Adrenal gland (tissue), 12 donors: ENCODE results near the gene KLF6. TPM values are rescaled to one million over a fixed set of nuclear protein-coding genes. Genes with fewer than 3 reads are reported as not detected.
A peak's percentile ranks its signal among the peaks of the same experiment; 100 is the strongest.

Source experiments
- DNase-seq, 7 donors: peaks; one replicate each; pipeline ENCODE4 v3.0.0-alpha.2; 2019 to 2020
- H3K27ac ChIP-seq, 5 donors: fragments of 200-600 bp; sonication (generic) in 4 of 5; 1 replicate in 3 of 5; 2 replicates in 2 of 5; pipeline versions ENCODE4 v1.5.1 to v1.8.0; 2016 to 2020; ENCODE audit warnings: mild to moderate bottlenecking in 1 of 5
- H3K27me3 ChIP-seq: fragments of 200-600 bp; 2 replicates; pipeline ENCODE4 v1.8.0; 2021
- H3K36me3 ChIP-seq, 2 donors: fragments of 200-600 bp; replicated peaks in 1 of 2; 1 replicate in 1 of 2; 2 replicates in 1 of 2; pipeline versions ENCODE4 v1.5.1 to v1.8.0; 2018 to 2022
- H3K4me1 ChIP-seq, 2 donors: fragments of 200-600 bp; replicated peaks in 1 of 2; 1 replicate in 1 of 2; 2 replicates in 1 of 2; pipeline versions ENCODE4 v1.5.1 to v1.8.0; 2018 to 2021
- H3K4me3 ChIP-seq, 4 donors: fragments of 200-600 bp; sonication (generic) in 3 of 4; one replicate each; pipeline ENCODE4 v1.5.1; 2016 to 2018
- H3K9me3 ChIP-seq, 3 donors: fragments of 200-600 bp; sonication (generic) in 1 of 3; replicated peaks in 1 of 3; 1 replicate in 2 of 3; 2 replicates in 1 of 3; pipeline versions ENCODE4 v1.5.1 to v1.8.0; 2016 to 2021
- CTCF ChIP-seq, 6 experiments: fragments of 450-650 bp in 4 of 6; fragments of 200-600 bp in 2 of 6; sonication (generic) in 1 of 6; IDR thresholded peaks; 1 replicate in 5 of 6; 2 replicates in 1 of 6; pipeline versions ENCODE4 v1.5.1 to v1.8.0; 2016 to 2021; ENCODE audit warnings: antibody characterized with exemption in 6 of 6, mild to moderate bottlenecking in 2 of 6, moderate library complexity in 1 of 6
- POLR2A ChIP-seq, 2 donors: fragments of 450-650 bp; IDR thresholded peaks; one replicate each; pipeline ENCODE4 v1.6.1; 2017; ENCODE audit warnings: antibody characterized with exemption in 2 of 2, mild to moderate bottlenecking in 2 of 2, moderate library complexity in 1 of 2
- whole genome bisulfite sequencing, 4 donors: extraction: QIAGEN DNeasy Blood & Tissue Kit in 2 of 4; methylation state at CpG; one replicate each; pipeline versions ENCODE4 v1.1.5 to v1.1.7; 2013 to 2017; 5-methylcytosine and 5-hydroxymethylcytosine counted together
- intact Hi-C, 2 donors: fragments of 100-400 bp; cut with DNase I; formaldehyde crosslinking; loops; one replicate each; pipeline versions ENCODE4 v1.14.1 to v1.15.0; 2022 to 2023
- polyA plus RNA-seq, 3 donors: library from polyadenylated mRNA; stranded (reverse); fragments of 200-250 nt in 2 of 3; fragments of 350-450 nt in 1 of 3; fragmentation: Illumina TruSeq in 1 of 3; extraction: RNeasy Lipid Tissue Mini Kit (QIAGEN cat#74804) in 1 of 3; gene quantifications; one replicate each; pipeline ENCODE4 v1.2.3, GENCODE V29; 2013 to 2014
- total RNA-seq, 9 donors: library from RNA; depleted of rRNA in 4 of 9; stranded (reverse); fragments of >200 nt in 4 of 9; fragments of 120-200 nt in 1 of 9; fragmentation: NEBNext Ultra II Directional in 1 of 9; extraction: Animal tissue kit (Norgen Biotek cat#: 25700) in 1 of 9; gene quantifications; one replicate each; pipeline versions ENCODE4 v1.1.0 to v1.2.4, GENCODE V29; 2013 to 2023
- donor health status: healthy with polysubstance abuse.
- donor health status: Bipolar disorder and iron deficiency.
- donor health status: DM: yes; HTN: yes; CAD: no.
- donor health status: DM: no; HTN: no; CAD: no.
- donor health status: DM: no; HTN: no; CAD: no.
- donor health status: DM: yes; HTN: yes; CAD: no.

The KLF6 gene
- total and polyA plus RNA-seq, 12 donors: 14.4 to 70.2 (median 26.8) TPM

DNA sequence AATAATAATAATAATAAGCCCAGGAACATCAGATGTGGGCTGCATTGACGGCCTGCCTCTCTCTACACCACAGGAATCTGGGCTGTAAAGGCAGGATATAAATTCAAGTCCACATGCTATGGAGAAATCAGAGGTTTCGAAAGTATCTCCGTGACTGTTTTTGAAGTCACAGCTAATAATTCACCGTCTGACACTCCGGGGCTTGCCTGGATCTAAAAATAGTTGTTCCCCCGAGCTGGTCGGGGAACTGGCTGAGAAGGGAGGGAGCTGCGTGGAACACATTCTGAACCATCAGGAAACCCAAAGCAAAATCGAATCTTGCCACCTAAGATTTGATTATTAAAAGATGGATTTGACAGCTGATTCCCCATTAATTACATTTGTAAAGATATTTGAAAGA is 35.4 kb downstream of the KLF6 start:
- Histone ChIP-seq H3K4me3 (peak overlapping the region in 2 of 4 donors; percentile 13 to 38), H3K36me3 (no peaks in the 10 kb centered on the region), H3K27me3 (no peaks in the 10 kb centered on the region), H3K27ac (peak overlapping the region in 4 of 5 donors; percentile 19 to 69 (median 56)), H3K4me1 (peaks cover 6 to 31% of the 10 kb centered on the region in 2 donors), H3K9me3 (no peaks in the 10 kb centered on the region)
- WGBS, 4 donors: 6 to 15% (median 7%) methylated on average over 9 of the region's 9 CpGs
- DNase-seq: peak in 6 of 7 donors; percentile 55 to 83 (median 73)
- TF ChIP-seq CTCF (IDR thresholded peaks at IDR 0.05) (no peak), POLR2A (IDR thresholded peaks at IDR 0.05) (no peak)
- intact Hi-C loops: no loop called here

DNA sequence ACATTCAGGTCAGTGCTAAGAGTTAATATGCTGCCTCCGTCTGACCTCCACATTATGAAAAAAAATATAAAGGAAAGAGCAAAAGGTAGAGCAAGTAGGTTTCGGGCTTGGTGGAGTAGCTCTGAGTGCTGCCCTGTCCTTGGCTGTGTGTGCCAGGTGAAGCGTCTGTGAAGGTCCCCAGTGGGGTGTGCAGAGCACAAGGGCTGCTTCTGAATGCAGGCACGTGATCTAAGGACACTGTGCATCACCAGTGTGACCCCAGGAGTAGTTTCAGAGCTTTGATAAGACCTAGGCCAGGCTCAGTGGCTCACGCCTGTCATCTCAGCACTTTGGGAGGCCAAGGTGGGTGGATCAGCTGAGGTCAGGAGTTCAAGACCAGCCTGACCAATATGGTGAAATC is 36.0 kb downstream of the KLF6 start:
- peaks cover 6 to 25% of the 10 kb centered on the region in 2 donors for H3K4me1 ChIP-seq
- no peaks in the 10 kb centered on the region for H3K9me3 ChIP-seq
- H3K27ac ChIP-seq: peak overlapping the region in 1 of 5 donors; percentile 51
- intact Hi-C loops: no loop called here
- H3K4me3 ChIP-seq: no peak overlapping the region
- no peak for DNase-seq
- H3K36me3 ChIP-seq: no peaks in the 10 kb centered on the region
- no peaks in the 10 kb centered on the region for H3K27me3 ChIP-seq
- TF ChIP-seq POLR2A (IDR thresholded peaks at IDR 0.05): no peak
- no peak for TF ChIP-seq CTCF (IDR thresholded peaks at IDR 0.05)
- 64 to 75% (median 71%) methylated on average over 5 of the region's 5 CpGs for WGBS, 4 donors

GRCh38 chr10:3748484-3748883 is 36.5 kb downstream of the KLF6 start:
- no peak overlapping the region for H3K4me3 ChIP-seq
- no peak overlapping the region for H3K27ac ChIP-seq
- no peak for DNase-seq
- peaks cover 6 to 25% of the 10 kb centered on the region in 2 donors for H3K4me1 ChIP-seq
- intact Hi-C loops: no loop called here
- TF ChIP-seq CTCF (IDR thresholded peaks at IDR 0.05) (no peak), POLR2A (IDR thresholded peaks at IDR 0.05) (no peak)
- no peaks in the 10 kb centered on the region for H3K27me3 ChIP-seq
- no peaks in the 10 kb centered on the region for H3K36me3 ChIP-seq
- H3K9me3 ChIP-seq: no peaks in the 10 kb centered on the region
- WGBS, 4 donors: 64 to 83% (median 77%) methylated on average over 7 of the region's 7 CpGs

DNA sequence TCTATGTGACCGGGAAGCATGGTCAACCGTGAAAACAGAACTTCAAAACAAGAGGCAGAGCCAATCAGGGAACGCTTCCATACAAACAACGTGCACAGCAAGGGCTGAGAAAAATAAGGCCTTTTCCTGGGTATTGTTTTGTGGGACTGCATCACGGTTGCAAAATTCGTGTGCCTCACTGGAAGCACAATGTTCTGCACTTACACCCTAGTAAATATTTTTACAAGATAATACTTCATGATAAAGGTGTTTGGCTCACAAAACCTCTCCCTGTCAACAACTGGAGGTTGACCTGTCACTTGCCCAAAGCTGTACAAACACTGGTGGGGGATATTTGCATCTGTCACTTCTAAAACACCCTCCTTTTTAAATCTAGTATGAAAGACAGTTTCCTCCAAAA is 37.0 kb downstream of the KLF6 start:
- TF ChIP-seq CTCF (IDR thresholded peaks at IDR 0.05) (no peak), POLR2A (IDR thresholded peaks at IDR 0.05) (no peak)
- no peak for DNase-seq
- H3K4me3 ChIP-seq: no peak overlapping the region
- H3K27me3 ChIP-seq: no peaks in the 10 kb centered on the region
- peaks cover 6 to 25% of the 10 kb centered on the region in 2 donors for H3K4me1 ChIP-seq
- H3K9me3 ChIP-seq: no peaks in the 10 kb centered on the region
- intact Hi-C loops: no loop called here
- WGBS, 4 donors: 65 to 80% (median 75%) methylated on average over 6 of the region's 6 CpGs
- H3K27ac ChIP-seq: no peak overlapping the region
- H3K36me3 ChIP-seq: no peaks in the 10 kb centered on the region
